Measurements from ENCODE around the gene RHOF.

RHOF gene

DNA sequence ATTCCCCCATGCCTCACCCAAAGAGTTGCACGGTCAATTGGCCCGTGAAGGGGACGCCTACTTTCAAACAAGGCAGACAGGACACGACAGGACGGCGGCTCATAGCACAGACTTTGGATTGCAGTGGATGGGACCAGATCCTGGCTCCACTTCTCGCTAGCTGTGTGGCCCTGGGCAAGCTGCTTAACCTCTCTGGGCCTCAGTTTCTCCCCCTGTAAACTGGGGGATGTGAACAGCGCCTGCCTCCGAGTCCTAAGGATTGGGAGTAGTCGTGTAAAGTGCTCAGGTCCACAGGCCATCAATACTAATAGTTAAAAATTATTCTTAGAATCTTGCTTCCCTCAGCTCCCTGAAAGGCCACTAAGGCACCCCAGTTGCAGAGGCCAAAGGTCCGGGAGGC lies 13.1 kb downstream of the RHOF start:
- peaks cover 46% of the 10 kb centered on the region for H3K4me1 Mint-ChIP-seq
- H3K27ac Mint-ChIP-seq: no peak overlapping the region
- H3K27me3 Mint-ChIP-seq: no peaks in the 10 kb centered on the region
- no peak overlapping the region for H3K4me3 Mint-ChIP-seq
- H3K9me3 Mint-ChIP-seq: no peaks in the 10 kb centered on the region
- H3K36me3 Mint-ChIP-seq: peaks cover 10% of the 10 kb centered on the region

DNA sequence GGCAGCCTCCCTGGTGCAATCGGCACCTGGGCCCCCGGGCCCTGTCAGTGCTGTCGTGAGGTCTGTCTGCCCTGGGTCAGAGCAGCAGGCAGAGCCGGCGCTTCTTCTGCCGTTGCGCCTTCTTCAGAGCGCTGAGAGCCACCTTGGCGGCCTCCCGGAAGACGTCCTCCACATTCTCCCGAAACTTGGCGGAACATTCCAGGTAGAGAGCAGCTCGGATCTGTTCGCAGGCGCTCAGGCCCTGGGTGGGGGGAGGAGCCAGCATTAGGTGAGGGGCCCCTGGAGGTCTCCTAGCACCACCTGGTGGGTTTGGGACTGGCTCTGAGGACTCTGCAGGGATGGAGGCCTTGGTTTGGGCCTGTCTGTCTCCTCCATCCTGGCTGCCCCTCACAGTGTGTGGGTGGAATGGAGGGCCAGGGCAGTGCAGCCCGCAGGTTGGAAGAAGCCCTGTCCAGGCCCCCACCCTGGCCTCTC lies 14.0 kb downstream of the RHOF start:
- Mint-ChIP-seq H3K9me3 (no peaks in the 10 kb centered on the region), H3K27me3 (no peaks in the 10 kb centered on the region), H3K4me3 (no peak overlapping the region), H3K27ac (no peak overlapping the region), H3K4me1 (peaks cover 38% of the 10 kb centered on the region), H3K36me3 (peaks cover 7% of the 10 kb centered on the region)

DNA sequence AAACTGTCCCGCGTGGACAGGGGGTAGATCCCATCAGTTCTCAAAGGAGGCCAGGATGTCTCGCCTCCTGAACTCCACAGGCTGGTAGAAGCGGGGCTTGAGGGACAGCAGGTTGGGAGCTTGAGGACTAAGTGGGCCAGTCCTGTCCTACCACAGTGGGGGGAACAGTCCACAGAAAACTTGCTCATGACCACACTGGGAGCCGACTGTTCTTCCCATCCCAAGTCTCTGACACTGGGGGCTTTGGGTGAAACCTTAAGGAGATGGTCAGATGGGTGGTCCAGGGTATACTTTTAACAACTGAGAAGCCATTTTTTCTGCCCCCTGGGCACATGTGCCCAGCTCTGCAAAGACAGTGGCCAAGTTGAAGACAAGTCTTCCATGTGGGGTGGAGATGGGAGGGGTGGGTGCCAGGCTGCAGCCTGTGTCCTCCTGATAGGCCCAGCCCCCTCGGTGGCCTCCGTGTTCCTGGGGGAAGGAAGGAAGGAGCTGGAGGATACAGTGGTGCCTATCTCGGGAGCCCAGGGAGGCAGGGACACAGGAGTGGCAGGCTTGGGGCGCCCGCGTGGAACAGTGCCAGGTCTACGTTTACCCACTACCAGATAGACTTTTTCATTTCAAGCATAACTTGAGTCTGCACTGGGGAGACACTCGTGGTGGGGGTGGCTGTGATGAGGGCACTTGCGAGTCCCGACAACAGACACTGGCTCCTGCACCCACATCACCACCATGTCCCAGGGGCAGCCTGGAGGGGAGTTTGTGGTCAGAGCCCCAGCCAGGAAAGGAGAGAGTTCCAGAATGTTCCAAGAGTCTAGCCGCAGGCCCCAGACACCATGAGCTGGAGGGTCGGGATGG lies 14.7 kb downstream of the RHOF start:
- Mint-ChIP-seq H3K4me3 (no peak overlapping the region), H3K36me3 (peaks cover 5% of the 10 kb centered on the region), H3K27me3 (no peaks in the 10 kb centered on the region), H3K27ac (peak overlapping the region; percentile 90), H3K9me3 (no peaks in the 10 kb centered on the region), H3K4me1 (peaks cover 32% of the 10 kb centered on the region)

DNA sequence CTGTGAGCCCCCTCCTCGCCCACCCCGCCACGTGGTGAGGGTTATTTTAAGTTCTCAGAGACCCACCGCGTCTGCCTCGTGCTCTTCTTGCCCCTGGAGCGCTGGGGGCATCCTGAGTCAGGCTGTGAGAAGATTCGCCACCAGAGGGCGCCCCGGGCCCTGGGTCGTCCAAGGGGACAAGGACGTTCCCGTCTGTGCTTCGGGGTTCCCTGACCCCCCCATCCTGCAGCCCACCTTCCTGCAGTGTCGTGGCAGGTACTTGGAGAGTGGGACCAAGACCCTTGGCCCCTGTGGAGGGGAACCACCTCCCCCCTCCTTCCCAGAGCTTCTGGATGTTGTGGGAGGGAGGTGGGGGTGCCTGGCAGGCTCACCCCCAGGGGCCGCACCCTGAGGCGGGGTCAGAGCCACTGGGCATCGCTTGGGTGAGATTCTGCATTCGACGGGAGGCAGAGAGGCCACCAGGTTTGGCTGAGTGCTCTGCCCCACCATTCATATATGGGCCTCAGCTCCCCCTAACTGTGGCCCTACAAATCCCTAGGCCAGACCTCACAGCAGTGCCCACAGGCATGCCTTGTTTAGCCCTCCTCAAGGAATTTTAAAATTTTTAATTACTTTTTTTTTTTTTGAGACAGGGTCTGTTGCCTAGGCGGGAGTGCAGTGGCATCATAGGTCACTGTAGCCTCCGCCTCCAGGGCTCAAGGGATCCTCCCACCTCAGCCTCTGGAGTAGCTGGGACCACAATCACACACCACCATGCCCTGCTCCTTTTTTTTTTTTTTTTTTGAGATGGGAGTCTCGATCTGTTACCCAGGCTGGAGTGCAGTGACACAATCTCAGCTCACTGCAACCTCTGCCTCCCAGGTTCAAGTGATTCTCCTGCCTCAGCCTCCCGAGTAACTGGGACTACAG lies 17.0 kb downstream of the RHOF start:
- no peak overlapping the region for H3K4me3 Mint-ChIP-seq
- no peaks in the 10 kb centered on the region for H3K36me3 Mint-ChIP-seq
- H3K27me3 Mint-ChIP-seq: no peaks in the 10 kb centered on the region
- H3K9me3 Mint-ChIP-seq: no peaks in the 10 kb centered on the region
- peaks cover 19% of the 10 kb centered on the region for H3K4me1 Mint-ChIP-seq
- H3K27ac Mint-ChIP-seq: peak overlapping the region; percentile 86

DNA sequence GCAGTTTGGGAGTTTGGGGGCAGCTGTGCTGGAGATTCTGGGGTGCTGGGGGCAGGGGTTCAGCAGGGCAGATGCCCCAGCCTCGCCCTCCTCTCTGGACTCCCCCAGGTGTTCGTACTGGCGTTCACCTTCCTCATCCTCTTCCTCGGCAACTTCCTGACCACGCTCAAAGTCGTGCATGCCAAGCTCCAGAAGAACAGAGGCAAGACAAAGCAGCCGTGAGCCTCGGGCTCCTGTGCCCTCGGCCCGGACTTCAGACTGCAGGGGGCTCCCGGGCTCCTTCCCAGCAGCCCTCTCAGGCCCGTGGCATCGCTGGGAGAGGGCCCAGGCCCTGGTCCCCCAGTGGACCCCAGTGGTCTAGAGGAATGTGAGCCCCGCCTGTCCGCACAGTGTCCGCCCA lies 18.0 kb downstream of the RHOF start:
- Mint-ChIP-seq H3K36me3 (no peaks in the 10 kb centered on the region), H3K4me3 (no peak overlapping the region), H3K9me3 (no peaks in the 10 kb centered on the region), H3K4me1 (peaks cover 16% of the 10 kb centered on the region), H3K27ac (no peak overlapping the region), H3K27me3 (no peaks in the 10 kb centered on the region)

DNA sequence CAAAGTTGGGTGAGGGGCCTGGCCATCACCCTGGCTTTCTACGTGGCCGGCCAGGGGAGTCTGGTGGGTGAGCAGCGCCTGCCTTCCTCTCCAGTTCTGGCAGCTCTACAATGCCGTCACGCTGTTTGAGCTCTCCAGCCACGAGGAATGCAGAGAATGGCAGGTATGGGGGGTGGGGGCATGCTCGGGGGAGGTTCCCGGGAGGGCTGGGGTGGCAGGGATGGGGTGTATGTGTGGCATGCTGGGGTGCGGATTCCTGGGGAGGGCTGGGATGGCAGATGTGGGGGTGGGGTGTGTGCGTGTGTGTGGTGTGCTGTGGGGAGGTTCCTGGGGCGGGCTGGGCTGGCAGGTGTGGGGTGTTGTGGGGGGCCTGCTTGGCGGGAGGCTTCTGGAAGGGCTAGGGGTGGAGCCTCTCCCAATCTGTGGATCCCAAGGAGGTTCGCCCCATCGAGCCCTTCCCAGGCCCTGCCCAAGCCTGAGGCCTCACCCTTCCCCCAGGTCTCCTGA lies 18.5 kb downstream of the RHOF start:
- Mint-ChIP-seq H3K9me3 (no peaks in the 10 kb centered on the region), H3K4me3 (no peak overlapping the region), H3K4me1 (peaks cover 12% of the 10 kb centered on the region), H3K27me3 (no peaks in the 10 kb centered on the region), H3K27ac (no peak overlapping the region), H3K36me3 (no peaks in the 10 kb centered on the region)

DNA sequence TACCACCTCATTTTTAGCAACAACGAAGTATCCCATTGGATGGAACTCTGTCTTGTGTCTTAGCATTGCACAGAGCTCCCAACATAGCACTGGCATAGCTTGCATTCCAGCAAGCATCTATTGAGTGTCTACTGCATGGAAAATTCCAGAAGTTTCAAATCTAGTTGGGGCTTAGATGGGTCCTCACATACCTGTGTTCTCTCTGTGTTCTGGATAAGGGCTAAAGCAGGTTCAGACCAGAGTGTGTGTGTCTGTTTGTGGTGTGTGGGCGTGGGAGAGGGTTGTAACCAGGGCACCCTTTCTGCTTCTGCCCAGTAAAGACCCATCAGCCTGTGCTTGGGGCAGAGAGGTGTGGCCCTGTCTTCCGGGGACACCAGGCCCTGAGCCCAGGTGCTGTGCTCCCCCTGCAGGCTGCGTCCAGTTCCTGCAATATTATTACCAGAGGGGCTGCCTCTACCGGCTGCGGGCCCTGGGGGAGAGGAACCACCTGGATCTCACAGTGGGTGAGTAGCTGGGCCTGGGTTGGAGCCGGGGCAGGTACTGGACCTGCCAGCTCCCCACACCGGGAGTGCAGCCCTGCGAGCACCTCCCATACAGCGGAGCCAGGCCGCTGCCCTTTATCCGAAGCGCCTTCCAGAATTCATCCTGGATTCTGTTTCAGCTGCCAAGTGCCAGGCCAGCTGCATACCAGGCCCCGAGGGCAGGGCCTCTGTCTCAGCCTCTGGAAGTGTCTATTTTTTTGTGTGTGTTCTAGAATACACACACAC lies 20.3 kb downstream of the RHOF start:
- H3K9me3 Mint-ChIP-seq: no peaks in the 10 kb centered on the region
- H3K4me3 Mint-ChIP-seq: no peak overlapping the region

DNA sequence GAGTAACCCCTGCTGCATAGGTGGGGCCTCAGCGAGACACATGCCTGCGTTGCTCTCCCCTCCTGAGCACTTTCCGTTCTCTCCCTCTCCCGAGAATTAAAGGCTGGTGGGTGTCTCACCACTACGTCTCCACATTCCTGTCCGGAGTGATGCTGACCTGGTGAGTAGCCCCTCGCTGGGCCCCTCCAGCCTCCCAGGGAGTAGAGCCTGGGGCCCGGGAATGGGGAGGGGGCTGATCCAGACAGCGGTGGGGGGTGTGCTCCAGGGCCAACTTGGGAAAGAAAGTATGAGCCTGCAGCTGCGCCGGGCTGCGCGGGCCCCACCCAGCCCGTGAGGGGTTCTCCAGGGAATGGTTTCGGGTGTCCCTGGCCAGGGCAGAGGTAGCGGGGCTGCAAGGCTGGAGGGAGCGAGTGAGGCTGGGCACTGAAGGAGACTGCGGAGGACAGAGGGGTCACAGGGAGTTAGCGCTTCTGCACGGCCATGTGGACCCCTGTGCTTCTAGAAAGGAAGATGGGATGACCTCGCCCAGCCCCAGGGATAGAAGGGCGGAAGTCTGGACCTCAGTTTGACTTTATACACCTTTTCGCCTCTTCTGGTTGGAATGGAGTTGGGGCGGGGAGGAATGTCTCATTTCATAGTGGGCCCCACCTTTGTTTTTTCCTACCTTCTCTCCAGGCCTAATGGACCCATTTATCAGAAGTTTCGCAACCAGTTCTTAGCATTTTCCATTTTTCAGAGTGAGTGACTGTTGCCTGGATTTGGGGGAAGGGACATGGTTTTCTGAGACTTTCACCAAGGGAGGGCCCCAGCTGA lies 22.5 kb downstream of the RHOF start:
- H3K36me3 Mint-ChIP-seq: no peaks in the 10 kb centered on the region

More for the DNA sequence above, 20.3 kb downstream of the RHOF start:
- peaks cover 7% of the 10 kb centered on the region for H3K4me1 Mint-ChIP-seq
- H3K36me3 Mint-ChIP-seq: no peaks in the 10 kb centered on the region
- peak overlapping the region; percentile 35 for H3K27ac Mint-ChIP-seq
- no peaks in the 10 kb centered on the region for H3K27me3 Mint-ChIP-seq

DNA sequence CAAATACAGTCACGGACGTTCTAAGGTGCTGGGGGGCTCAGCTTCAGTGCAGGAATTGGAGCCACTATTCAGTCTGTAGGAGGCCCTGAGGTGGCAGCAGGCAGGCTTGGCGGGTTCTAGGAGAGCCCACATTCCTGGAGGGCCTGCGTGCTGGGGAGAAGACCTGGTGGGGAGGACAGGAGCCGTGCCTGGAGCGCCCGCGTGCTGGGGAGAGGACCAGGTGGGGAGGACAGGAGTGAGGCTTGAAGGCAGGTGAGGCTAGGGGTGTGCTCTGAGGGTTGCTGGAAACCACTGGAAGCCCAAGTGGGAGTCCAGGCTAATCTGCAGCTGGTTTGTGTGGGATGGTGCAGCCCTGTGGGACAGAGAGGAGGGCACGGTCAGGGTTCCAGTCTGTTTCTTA lies 23.1 kb downstream of the RHOF start:
- no peak overlapping the region for H3K4me3 Mint-ChIP-seq
- H3K9me3 Mint-ChIP-seq: no peaks in the 10 kb centered on the region
- no peak overlapping the region for H3K27ac Mint-ChIP-seq
- no peaks in the 10 kb centered on the region for H3K36me3 Mint-ChIP-seq
- H3K4me1 Mint-ChIP-seq: peaks cover 7% of the 10 kb centered on the region
- no peaks in the 10 kb centered on the region for H3K27me3 Mint-ChIP-seq

More for the DNA sequence above, 22.5 kb downstream of the RHOF start:
- Mint-ChIP-seq H3K27me3 (no peaks in the 10 kb centered on the region), H3K4me1 (peaks cover 7% of the 10 kb centered on the region), H3K4me3 (no peak overlapping the region), H3K9me3 (no peaks in the 10 kb centered on the region), H3K27ac (no peak overlapping the region)

DNA sequence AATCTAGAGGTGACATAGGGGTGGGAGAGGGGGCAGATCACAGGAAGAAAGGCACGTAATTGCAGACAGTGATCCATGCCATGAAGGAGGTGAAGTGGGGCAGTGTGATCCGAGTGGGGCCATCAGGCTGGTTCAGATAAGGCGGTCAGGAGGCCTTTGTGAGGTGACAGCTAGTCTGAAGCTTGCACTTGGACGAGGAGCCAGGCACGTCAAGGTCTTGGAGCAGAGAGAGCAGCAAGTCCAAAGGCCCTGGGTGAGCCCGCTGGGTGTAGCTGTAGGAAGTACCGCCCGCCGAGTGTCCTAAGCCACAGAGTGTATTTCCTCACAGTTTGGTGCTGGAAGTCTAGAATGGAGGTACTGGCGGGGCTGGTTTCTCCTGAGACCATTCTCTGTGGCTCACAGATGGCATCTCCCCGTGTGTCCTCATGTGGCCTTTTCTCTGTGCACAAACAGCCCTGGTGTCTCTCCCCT lies 23.6 kb downstream of the RHOF start:
- H3K27ac Mint-ChIP-seq: no peak overlapping the region
- no peaks in the 10 kb centered on the region for H3K36me3 Mint-ChIP-seq
- peaks cover 7% of the 10 kb centered on the region for H3K4me1 Mint-ChIP-seq
- no peak overlapping the region for H3K4me3 Mint-ChIP-seq
- no peaks in the 10 kb centered on the region for H3K27me3 Mint-ChIP-seq
- no peaks in the 10 kb centered on the region for H3K9me3 Mint-ChIP-seq

DNA sequence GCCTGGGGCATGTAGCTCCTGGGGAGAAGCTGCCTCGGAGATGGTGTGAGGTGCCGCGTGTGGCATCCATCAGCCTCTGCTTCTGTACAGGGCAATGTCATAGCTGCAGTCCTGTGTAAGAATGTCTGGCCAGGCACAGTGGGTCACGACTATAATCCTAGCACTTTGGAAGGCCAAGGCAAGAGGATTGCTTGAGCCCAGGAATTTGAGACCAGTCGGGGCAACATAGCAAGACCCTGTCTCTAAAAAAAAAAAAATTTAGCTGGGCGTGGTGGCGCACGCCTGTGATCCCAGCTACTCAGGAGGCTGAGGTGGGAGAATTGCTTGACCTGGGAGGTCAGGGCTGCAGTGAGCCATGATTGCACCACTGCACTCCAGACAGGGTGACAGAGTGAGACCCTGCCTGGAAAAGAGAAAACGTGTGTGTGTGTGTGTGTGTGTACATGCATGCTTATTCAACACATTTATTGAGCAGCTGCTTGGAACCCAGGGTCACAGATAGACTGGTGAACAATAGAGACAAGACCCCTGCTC lies 24.1 kb downstream of the RHOF start:
- Mint-ChIP-seq H3K4me1 (peaks cover 7% of the 10 kb centered on the region), H3K27me3 (no peaks in the 10 kb centered on the region), H3K9me3 (no peaks in the 10 kb centered on the region), H3K36me3 (no peaks in the 10 kb centered on the region), H3K27ac (no peak overlapping the region), H3K4me3 (no peak overlapping the region)

DNA sequence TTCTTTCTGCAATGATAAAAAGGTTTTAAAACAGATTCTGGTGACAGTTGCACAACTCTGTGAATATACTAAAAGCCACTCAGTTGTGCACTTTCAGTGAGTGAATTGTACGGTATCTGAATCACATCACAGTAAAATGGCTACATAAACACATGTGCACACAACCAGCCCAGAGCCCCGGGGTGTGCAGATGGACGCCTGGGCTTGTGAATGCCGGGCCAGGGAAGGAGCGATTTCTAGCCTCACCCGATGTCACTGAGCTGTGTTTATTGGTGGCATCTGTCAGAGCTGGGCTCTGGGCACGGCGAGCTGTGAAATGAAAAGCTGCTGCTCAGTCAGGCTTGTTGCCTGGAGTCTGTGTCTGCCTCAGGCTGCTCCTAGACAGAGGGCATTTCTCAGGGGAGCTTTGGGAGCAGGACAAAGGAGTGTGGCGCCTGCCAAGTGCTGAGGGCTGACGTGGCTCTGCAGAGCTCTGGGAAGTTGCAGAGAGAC lies 25.9 kb downstream of the RHOF start:
- no peak overlapping the region for H3K4me3 Mint-ChIP-seq
- no peaks in the 10 kb centered on the region for H3K27me3 Mint-ChIP-seq
- no peaks in the 10 kb centered on the region for H3K4me1 Mint-ChIP-seq
- no peaks in the 10 kb centered on the region for H3K36me3 Mint-ChIP-seq
- no peak overlapping the region for H3K27ac Mint-ChIP-seq
- H3K9me3 Mint-ChIP-seq: no peaks in the 10 kb centered on the region

DNA sequence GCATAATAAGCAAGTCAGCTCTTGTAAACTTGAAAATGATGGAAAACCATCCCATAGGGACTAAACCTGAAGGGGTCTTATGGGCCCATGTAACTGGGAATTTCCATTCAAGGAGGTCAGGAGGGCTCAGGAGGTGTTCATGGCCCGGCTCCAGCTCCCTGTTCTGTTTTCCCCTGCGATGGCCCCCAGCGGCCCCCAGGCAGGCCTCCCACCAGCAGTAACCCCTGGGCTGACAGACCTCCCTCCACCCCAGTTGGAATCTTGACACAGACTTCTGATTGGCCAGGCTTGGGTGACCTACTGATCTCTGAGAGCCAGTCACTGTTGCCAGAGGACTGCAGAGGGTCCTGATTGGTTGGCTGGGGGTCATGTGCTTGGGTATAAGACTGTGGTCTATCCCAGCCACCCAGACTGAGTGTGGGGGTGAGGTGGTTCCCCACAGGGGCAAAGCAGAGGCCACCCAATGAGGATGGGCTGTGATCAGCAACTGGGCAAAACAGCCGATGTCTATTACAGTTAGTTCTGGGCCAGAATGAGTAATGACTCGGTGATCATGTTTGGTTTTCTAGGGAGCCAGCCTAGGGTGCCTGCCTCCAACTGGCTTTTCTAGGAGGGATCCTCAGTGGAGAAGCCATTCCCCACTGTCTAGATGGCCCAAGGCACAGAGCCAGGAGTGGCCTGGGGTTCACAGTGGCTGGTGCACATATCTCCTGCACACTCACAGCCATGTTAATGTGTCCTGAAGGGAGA lies 27.0 kb downstream of the RHOF start:
- H3K36me3 Mint-ChIP-seq: peaks cover 3% of the 10 kb centered on the region
- no peak overlapping the region for H3K27ac Mint-ChIP-seq
- no peaks in the 10 kb centered on the region for H3K27me3 Mint-ChIP-seq
- no peaks in the 10 kb centered on the region for H3K9me3 Mint-ChIP-seq
- no peaks in the 10 kb centered on the region for H3K4me1 Mint-ChIP-seq
- no peak overlapping the region for H3K4me3 Mint-ChIP-seq
